DOHH2 (cell line): ENCODE results near the gene CARD11.

ENCODE experiments used
- CTCF ChIP-seq: fragments of 200-600 bp; sonication (generic); IDR thresholded peaks from one replicate; pipeline ENCODE4 v1.5.1; 2014; ENCODE audit warnings: antibody characterized with exemption, mild to moderate bottlenecking, low read depth, low read length; ENCODE audit not compliant: poor library complexity, severe bottlenecking
- EZH2phosphoT487 ChIP-seq: fragments of 200-600 bp; sonication (generic); IDR thresholded peaks from 2 replicates; pipeline ENCODE4 v1.6.1; 2017; ENCODE audit warnings: borderline replicate concordance, mild to moderate bottlenecking, antibody characterized with exemption, low read length, moderate library complexity, mixed read lengths

- TF ChIP-seq CTCF (no peak), EZH2phosphoT487 (no peak)
These were observed 98.9 kb downstream of the CARD11 start for GRCh38 chr7:2944739-2945138.
